ENCODE measurements around the gene SCG5. TPM values are rescaled to one million over a fixed set of nuclear protein-coding genes. Genes with fewer than 3 reads are reported as not detected.

Gene SCG5
- total RNA-seq, 1 donor from 2014 or later: 0.65 TPM

DNA sequence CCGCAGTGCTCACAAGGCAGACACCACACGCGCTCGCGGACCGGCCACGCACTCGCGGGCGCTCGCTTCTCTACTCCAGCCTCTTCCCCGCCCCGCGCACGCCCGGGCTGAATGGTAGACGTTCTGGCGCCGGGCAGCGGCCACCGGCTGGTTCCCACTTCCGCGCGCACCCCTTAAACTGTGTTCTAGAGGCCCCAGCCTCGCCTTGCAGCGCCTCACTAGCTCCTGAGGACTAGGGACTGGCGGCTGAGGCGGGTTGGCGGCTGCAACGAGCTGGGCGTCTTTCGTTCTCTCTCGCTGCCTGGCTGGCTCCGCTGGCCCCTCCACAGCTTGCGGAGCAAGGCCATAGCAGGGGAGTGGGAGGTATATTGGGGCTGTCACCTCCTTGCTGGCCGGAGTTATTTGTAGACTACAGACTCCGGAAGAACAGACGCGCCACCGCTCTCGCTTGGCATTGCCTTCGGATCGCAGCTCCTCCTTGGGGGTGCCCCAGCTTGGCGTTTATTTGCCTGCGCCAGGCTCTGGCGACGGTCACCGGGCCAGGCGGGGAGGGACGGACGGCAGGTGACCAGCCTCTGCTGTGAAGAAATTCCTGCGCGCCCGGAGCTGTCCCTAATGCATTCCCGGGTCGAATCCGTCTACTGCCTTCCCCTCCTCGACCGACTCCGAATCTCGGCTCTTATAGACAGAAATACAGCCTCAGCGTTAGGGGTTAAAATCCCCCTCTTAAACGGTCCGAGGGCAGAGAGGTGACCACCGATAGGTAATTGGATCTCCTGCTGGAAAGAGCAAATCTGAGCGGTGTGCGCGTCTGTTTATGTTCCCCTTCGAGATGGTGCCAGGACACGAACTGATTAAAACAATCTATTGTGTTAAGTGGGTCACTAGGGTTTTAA lies 77.6 kb downstream of the SCG5 start:
- peak overlapping the region; percentile 40 for H3K4me3 ChIP-seq
- H3K27me3 ChIP-seq (ENCODE audit: low read depth): peaks cover 70% of the 10 kb centered on the region
- intact Hi-C loops (cut with DNase I): no loop called here
- no peak overlapping the region for H3K27ac ChIP-seq
- H3K36me3 ChIP-seq: no peaks in the 10 kb centered on the region
- DNase-seq (peak; percentile 48), ATAC-seq (peak; percentile 49 to 56)
- TF ChIP-seq, protein P1, sequence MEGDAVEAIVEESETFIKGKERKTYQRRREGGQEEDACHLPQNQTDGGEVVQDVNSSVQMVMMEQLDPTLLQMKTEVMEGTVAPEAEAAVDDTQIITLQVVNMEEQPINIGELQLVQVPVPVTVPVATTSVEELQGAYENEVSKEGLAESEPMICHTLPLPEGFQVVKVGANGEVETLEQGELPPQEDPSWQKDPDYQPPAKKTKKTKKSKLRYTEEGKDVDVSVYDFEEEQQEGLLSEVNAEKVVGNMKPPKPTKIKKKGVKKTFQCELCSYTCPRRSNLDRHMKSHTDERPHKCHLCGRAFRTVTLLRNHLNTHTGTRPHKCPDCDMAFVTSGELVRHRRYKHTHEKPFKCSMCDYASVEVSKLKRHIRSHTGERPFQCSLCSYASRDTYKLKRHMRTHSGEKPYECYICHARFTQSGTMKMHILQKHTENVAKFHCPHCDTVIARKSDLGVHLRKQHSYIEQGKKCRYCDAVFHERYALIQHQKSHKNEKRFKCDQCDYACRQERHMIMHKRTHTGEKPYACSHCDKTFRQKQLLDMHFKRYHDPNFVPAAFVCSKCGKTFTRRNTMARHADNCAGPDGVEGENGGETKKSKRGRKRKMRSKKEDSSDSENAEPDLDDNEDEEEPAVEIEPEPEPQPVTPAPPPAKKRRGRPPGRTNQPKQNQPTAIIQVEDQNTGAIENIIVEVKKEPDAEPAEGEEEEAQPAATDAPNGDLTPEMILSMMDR (IDR thresholded peaks at IDR 0.05): no peak
- peaks cover 30% of the 10 kb centered on the region for H3K4me1 ChIP-seq
- no peaks in the 10 kb centered on the region for H3K9me3 ChIP-seq

DNA sequence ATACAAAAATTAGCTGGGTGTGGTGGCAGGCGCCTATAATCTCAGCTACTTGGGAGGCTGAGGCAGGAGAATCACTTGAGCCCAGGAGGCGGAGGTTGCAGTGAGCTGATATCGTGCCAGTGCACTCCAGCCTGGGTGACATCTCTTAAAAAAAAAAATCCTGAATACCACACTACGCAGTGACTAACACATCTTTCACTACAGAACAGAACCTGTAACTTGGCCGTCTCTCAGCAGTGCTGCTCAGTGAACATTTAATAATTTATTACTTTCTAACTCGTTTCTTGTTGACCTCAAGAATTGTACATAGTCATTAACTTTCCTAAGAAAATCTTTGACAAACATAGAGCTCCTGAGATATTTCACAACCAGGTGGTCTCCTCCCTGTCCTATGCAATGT lies 80.1 kb downstream of the SCG5 start:
- DNase-seq: no peak
- Histone ChIP-seq H3K27ac (no peak overlapping the region), H3K36me3 (no peaks in the 10 kb centered on the region), H3K4me3 (no peak overlapping the region), H3K27me3 (ENCODE audit: low read depth) (peaks cover 44% of the 10 kb centered on the region), H3K9me3 (no peaks in the 10 kb centered on the region), H3K4me1 (peaks cover 29% of the 10 kb centered on the region)
- ATAC-seq: no peak
- intact Hi-C loops (cut with DNase I): no loop called here
- TF ChIP-seq, protein P1 (IDR thresholded peaks at IDR 0.05): no peak

DNA sequence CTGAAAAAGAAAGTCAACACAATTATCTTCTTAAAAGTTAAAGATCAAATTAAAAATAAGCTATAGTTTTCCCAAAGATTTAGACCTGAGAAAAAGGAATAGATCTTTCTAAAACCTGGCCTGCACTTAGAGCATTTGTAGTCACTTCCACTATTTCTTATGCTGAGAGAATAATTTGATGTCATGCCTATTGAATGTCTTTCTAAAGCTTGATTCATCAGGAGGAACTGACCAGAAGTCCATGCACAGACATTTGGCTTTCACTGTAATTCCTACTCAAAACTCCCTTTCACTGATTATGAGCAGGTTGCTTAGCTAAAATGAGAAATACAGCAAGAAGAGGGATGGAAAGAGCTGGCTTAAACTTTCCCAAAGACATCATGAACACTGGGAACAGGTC lies 80.6 kb downstream of the SCG5 start:
- TF ChIP-seq, protein P1 (IDR thresholded peaks at IDR 0.05): no peak
- H3K9me3 ChIP-seq: no peaks in the 10 kb centered on the region
- H3K4me3 ChIP-seq: no peak overlapping the region
- DNase-seq (no peak), ATAC-seq (no peak)
- H3K27me3 ChIP-seq (ENCODE audit: low read depth): peaks cover 39% of the 10 kb centered on the region
- peaks cover 23% of the 10 kb centered on the region for H3K4me1 ChIP-seq
- intact Hi-C loops (cut with DNase I): no loop called here
- H3K36me3 ChIP-seq: no peaks in the 10 kb centered on the region
- H3K27ac ChIP-seq: no peak overlapping the region

DNA sequence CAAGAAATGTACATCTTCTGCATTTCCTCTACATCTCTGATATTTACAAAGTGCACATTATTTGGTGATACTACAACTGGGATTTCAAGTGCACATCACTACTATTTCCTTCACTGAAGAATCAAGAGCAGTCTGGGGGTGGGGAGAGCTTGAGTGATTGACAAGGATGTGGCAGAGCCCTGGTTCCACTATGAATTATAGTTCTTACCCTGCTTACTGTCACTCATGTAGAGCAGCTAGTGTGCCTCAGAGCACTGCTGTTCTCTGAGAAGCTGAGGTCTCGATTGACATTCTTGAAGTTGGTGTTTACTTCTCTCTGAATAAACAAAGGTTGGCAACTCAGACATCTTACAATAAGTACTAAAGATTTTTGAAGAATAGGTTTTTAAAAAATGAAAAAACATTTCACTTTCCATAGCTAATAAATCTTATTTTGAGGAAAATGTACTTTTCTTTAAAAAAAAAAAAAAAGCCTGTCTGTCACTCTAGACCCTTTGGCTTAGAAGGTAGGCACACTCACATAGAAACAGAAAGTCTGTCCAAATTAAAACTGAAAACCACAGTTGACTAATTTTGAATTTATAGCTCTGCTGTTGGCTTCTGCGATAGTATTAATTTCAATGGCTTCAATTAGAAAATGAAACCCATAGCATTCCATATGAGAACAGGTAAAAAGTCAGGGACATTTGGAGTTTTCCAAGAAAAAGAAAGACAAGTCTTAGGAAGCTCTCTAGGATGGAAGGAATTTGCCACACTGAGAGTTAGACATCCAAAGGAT lies 81.8 kb downstream of the SCG5 start:
- TF ChIP-seq, protein P1 (IDR thresholded peaks at IDR 0.05): no peak

DNA sequence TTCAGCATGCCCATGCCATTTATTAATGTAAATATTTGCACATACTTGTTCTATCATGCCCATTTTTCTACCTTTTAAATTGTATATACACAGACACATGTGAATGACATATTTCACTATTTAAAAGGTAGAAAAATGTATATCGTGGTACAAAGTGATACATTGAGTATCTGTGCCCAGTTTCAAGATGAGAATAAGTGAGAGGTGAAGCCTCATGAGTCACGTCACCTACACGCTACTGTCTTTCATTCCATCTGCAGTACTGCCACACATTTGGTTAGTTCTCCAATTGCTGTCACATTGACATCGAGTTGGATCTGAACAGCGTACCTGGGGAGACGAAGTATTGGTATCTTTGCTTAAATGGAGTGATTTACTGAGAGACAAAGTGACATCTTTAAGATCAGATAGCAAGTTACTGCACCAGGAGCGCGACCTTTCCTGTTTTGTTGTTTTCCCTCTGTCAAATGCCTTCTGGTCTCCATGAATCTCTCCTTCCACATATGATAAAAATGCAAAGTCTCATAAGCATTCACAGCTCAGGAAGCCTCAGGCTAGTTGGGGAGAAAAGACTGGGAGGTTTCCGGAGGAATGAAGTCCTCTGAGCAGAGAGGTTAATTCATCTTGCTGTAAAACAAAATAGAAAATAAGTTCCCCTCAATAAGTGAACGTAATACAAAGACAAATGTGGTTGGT lies 88.3 kb downstream of the SCG5 start:
- no peak overlapping the region for H3K27ac ChIP-seq
- DNase-seq (no peak), ATAC-seq (no peak)
- TF ChIP-seq, protein P1 (IDR thresholded peaks at IDR 0.05): no peak
- H3K36me3 ChIP-seq: no peaks in the 10 kb centered on the region
- no peaks in the 10 kb centered on the region for H3K4me1 ChIP-seq
- peaks cover 5% of the 10 kb centered on the region for H3K9me3 ChIP-seq
- intact Hi-C loops (cut with DNase I): no loop called here
- H3K27me3 ChIP-seq (ENCODE audit: low read depth): no peaks in the 10 kb centered on the region
- H3K4me3 ChIP-seq: no peak overlapping the region

More for the DNA sequence above, 81.8 kb downstream of the SCG5 start:
- H3K4me3 ChIP-seq: no peak overlapping the region
- peaks cover 27% of the 10 kb centered on the region for H3K27me3 ChIP-seq (ENCODE audit: low read depth)
- no peak for ATAC-seq
- intact Hi-C loops (cut with DNase I): no loop called here
- H3K9me3 ChIP-seq: peaks cover 5% of the 10 kb centered on the region
- H3K27ac ChIP-seq: no peak overlapping the region
- peaks cover 11% of the 10 kb centered on the region for H3K4me1 ChIP-seq
- no peaks in the 10 kb centered on the region for H3K36me3 ChIP-seq
- no peak for DNase-seq
